CD4-positive, alpha-beta T cell (primary cell): Measurements from ENCODE around the gene RAB3B. TPM values are rescaled to one million over a fixed set of nuclear protein-coding genes. Genes with fewer than 3 reads are reported as not detected.

Source experiments
- ATAC-seq: fragments of 200-7000 bp; cut with Tn5 transposase; one replicate; pipeline ENCODE4 v1.10.0; 2022; ENCODE audit warnings: mild to moderate bottlenecking; ENCODE audit not compliant: poor library complexity
- CTCF ChIA-PET: fragments of 350-600 bp; sonication (Branson Sonifier 250); formaldehyde crosslinking; loops from one replicate; lab custom pipeline; 2021; ENCODE audit warnings: antibody characterized with exemption, inconsistent platforms; lab: Charles Lee
- POLR2A ChIA-PET: fragments of 350-600 bp; sonication (Branson Sonifier 250); formaldehyde crosslinking; loops from one replicate; lab custom pipeline; 2021; ENCODE audit warnings: antibody characterized with exemption, inconsistent platforms; lab: Charles Lee
- DNase-seq, 14 experiments: peaks; one replicate each; pipeline ENCODE4 v3.0.0-alpha.2; 2013 to 2020; ENCODE audit warnings: mixed read lengths in 2 of 14
- H3K27ac ChIP-seq, 2 donors: one replicate each; pipeline versions ENCODE4 v1.5.1 to v1.7.0; 2013; ENCODE audit warnings: low read length in 2 of 2, low read depth in 1 of 2, mild to moderate bottlenecking in 1 of 2
- H3K27me3 ChIP-seq, 2 experiments: 1 replicate in 1 of 2; 2 replicates in 1 of 2; pipeline versions ENCODE4 v1.6.1 to v1.7.0; 2013; ENCODE audit warnings: low read length in 2 of 2, control low read depth in 1 of 2, mild to moderate bottlenecking in 1 of 2, moderate library complexity in 1 of 2; ENCODE audit not compliant: insufficient read depth in 2 of 2, control insufficient read depth in 1 of 2
- H3K36me3 ChIP-seq: one replicate; pipeline ENCODE4 v1.6.1; 2013; ENCODE audit warnings: low read length, control low read depth; ENCODE audit not compliant: insufficient read depth
- H3K4me1 ChIP-seq: one replicate; pipeline ENCODE4 v1.6.1; 2013; ENCODE audit warnings: low read length, control low read depth; ENCODE audit not compliant: insufficient read depth
- H3K4me3 ChIP-seq: one replicate; pipeline ENCODE4 v1.5.1; 2013; ENCODE audit warnings: mild to moderate bottlenecking, low read length, moderate library complexity
- H3K9me3 ChIP-seq, 2 experiments: 1 replicate in 1 of 2; 2 replicates in 1 of 2; pipeline versions ENCODE4 v1.6.1 to v1.7.0; 2013; ENCODE audit warnings: low read length in 2 of 2, mild to moderate bottlenecking in 2 of 2, control low read depth in 1 of 2, moderate library complexity in 1 of 2; ENCODE audit not compliant: control insufficient read depth in 1 of 2, insufficient read depth in 1 of 2
- H3K27ac Mint-ChIP-seq: one replicate; pipeline ENCODE4 v1.8.0; 2020; ENCODE audit warnings: mixed read lengths
- H3K27me3 Mint-ChIP-seq: one replicate; pipeline ENCODE4 v1.8.0; 2021; ENCODE audit warnings: mixed read lengths
- H3K36me3 Mint-ChIP-seq: one replicate; pipeline ENCODE4 v1.8.0; 2021; ENCODE audit warnings: low read depth, mixed read lengths
- H3K4me1 Mint-ChIP-seq: one replicate; pipeline ENCODE4 v1.8.0; 2021; ENCODE audit warnings: low read depth, mixed read lengths
- H3K4me3 Mint-ChIP-seq: one replicate; pipeline ENCODE4 v1.8.0; 2020; ENCODE audit warnings: mild to moderate bottlenecking, mixed read lengths
- H3K9me3 Mint-ChIP-seq: one replicate; pipeline ENCODE4 v1.8.0; 2020; ENCODE audit warnings: mixed read lengths
- CTCF ChIP-seq: fragments of 200-600 bp; IDR thresholded peaks from one replicate; pipeline ENCODE4 v1.8.0; 2022; ENCODE audit warnings: antibody characterized with exemption, mild to moderate bottlenecking
- intact Hi-C, 2 experiments: fragments of 100-400 bp; cut with DNase I in 1 of 2; cut with micrococcal nuclease in 1 of 2; formaldehyde crosslinking; loops; one replicate each; pipeline versions ENCODE4 v1.15.1 to v1.9.0; 2023 to 2025; cut with DNase I, micrococcal nuclease
- total RNA-seq, 174 experiments: library from RNA in 2 of 174; stranded (reverse) in 2 of 174; gene quantifications; one replicate each; pipeline ENCODE4 v1.2.3 and lab custom pipeline; 2021 to 2026

The RAB3B gene
- total RNA-seq, 2 experiments from 2014 or later: not detected

- no peak overlapping the region for H3K27ac Mint-ChIP-seq
- H3K27me3 ChIP-seq: no peaks in the 10 kb centered on the region
- no peaks in the 10 kb centered on the region for H3K27me3 Mint-ChIP-seq
- DNase-seq (no peak), ATAC-seq (no peak)
- no peaks in the 10 kb centered on the region for H3K36me3 ChIP-seq
- peaks cover 0 to 8% of the 10 kb centered on the region in 2 experiments for H3K9me3 ChIP-seq
- H3K36me3 Mint-ChIP-seq: no peaks in the 10 kb centered on the region
- H3K4me1 Mint-ChIP-seq: no peaks in the 10 kb centered on the region
- POLR2A ChIA-PET: no interaction called here
- no peak overlapping the region for H3K4me3 Mint-ChIP-seq
- CTCF ChIA-PET: interaction anchor here (0.7 kb wide), 1 partner anchor 12 kb away, joined by 3 read pairs; no protein-coding TSS in a partner anchor
- intact Hi-C loops: no loop called here
- H3K27ac ChIP-seq: no peak overlapping the region
- no peak overlapping the region for H3K4me3 ChIP-seq
- H3K9me3 Mint-ChIP-seq: peaks cover 5% of the 10 kb centered on the region
- no peaks in the 10 kb centered on the region for H3K4me1 ChIP-seq
- no peak for TF ChIP-seq CTCF
Measured at GRCh38 chr1:51936531-51936930, 54.0 kb downstream of the RAB3B start.

GRCh38 chr1:51933344-51933743 lies 57.2 kb downstream of the RAB3B start:
- no peaks in the 10 kb centered on the region for H3K9me3 Mint-ChIP-seq

GRCh38 chr1:51930329-51930728 lies 60.2 kb downstream of the RAB3B start:
- H3K27me3 Mint-ChIP-seq: peaks cover 6% of the 10 kb centered on the region
- no peaks in the 10 kb centered on the region for H3K4me1 ChIP-seq
- intact Hi-C loops: no loop called here
- peaks cover 3 to 8% of the 10 kb centered on the region in 2 experiments for H3K27me3 ChIP-seq
- no peaks in the 10 kb centered on the region for H3K9me3 Mint-ChIP-seq
- POLR2A ChIA-PET: no interaction called here
- ATAC-seq (no peak), DNase-seq (no peak)
- H3K36me3 Mint-ChIP-seq: no peaks in the 10 kb centered on the region
- H3K27ac ChIP-seq: no peak overlapping the region
- no peaks in the 10 kb centered on the region for H3K36me3 ChIP-seq
- no peak overlapping the region for H3K4me3 Mint-ChIP-seq
- no peak overlapping the region for H3K27ac Mint-ChIP-seq
- no peak overlapping the region for H3K4me3 ChIP-seq
- H3K4me1 Mint-ChIP-seq: no peaks in the 10 kb centered on the region
- TF ChIP-seq CTCF: no peak
- H3K9me3 ChIP-seq: no peaks in the 10 kb centered on the region
- CTCF ChIA-PET: no interaction called here

More at GRCh38 chr1:51933344-51933743, 57.2 kb downstream of the RAB3B start:
- Mint-ChIP-seq H3K4me1 (no peaks in the 10 kb centered on the region), H3K4me3 (no peak overlapping the region), H3K27me3 (peaks cover 6% of the 10 kb centered on the region), H3K36me3 (no peaks in the 10 kb centered on the region), H3K27ac (no peak overlapping the region)
- Histone ChIP-seq H3K27ac (no peak overlapping the region), H3K4me1 (no peaks in the 10 kb centered on the region), H3K27me3 (peaks cover 0 to 3% of the 10 kb centered on the region in 2 experiments), H3K9me3 (no peaks in the 10 kb centered on the region), H3K4me3 (no peak overlapping the region), H3K36me3 (no peaks in the 10 kb centered on the region)
- ATAC-seq: no peak
- no peak for TF ChIP-seq CTCF
- POLR2A ChIA-PET: interaction anchor here (0.5 kb wide), 1 partner anchor 125 kb away, joined by 3 read pairs; no protein-coding TSS in a partner anchor
- intact Hi-C loops: no loop called here
- no peak for DNase-seq
- CTCF ChIA-PET: no interaction called here
